HFFc6 (cell line): ENCODE data around the gene MAP3K10. TPM values are rescaled to one million over a fixed set of nuclear protein-coding genes. Genes with fewer than 3 reads are reported as not detected.

ENCODE experiments used
- DNase-seq: peaks from one replicate; pipeline ENCODE4 v3.0.0-alpha.2; 2018
- H3K27ac Mint-ChIP-seq: 2 replicates; pipeline ENCODE4 v1.8.0; 2020; ENCODE audit warnings: mild to moderate bottlenecking, mixed read lengths
- H3K27me3 Mint-ChIP-seq: 2 replicates; pipeline ENCODE4 v1.8.0; 2021; ENCODE audit warnings: mild to moderate bottlenecking, moderate library complexity, mixed read lengths; ENCODE audit not compliant: insufficient read depth
- H3K36me3 Mint-ChIP-seq: 2 replicates; pipeline ENCODE4 v1.8.0; 2021; ENCODE audit warnings: low read depth, mixed read lengths
- H3K4me1 Mint-ChIP-seq: 2 replicates; pipeline ENCODE4 v1.8.0; 2020; ENCODE audit warnings: low read depth, mixed read lengths
- H3K4me3 Mint-ChIP-seq: 2 replicates; pipeline ENCODE4 v1.8.0; 2020; ENCODE audit warnings: mild to moderate bottlenecking, moderate library complexity, mixed read lengths
- H3K9me3 Mint-ChIP-seq: 2 replicates; pipeline ENCODE4 v1.8.0; 2020; ENCODE audit warnings: mild to moderate bottlenecking, mixed read lengths
- total RNA-seq, 6 experiments: library from RNA; stranded (reverse); fragmentation: NEBNext Ultra II Directional; extraction: Animal tissue kit (Norgen Biotek cat#: 25700); gene quantifications; 2 replicates in 1 of 6; 3 replicates in 5 of 6; pipeline ENCODE4 v1.2.3, GENCODE V29; 2021
- TF ChIP-seq, protein P1 (sequence below): fragments of 200-600 bp; sonication (generic); IDR thresholded peaks from 2 replicates; pipeline ENCODE4 v1.5.0; 2021; ENCODE audit warnings: antibody characterized with exemption, mild to moderate bottlenecking

MAP3K10 gene
- total RNA-seq, 6 experiments from 2014 or later: 10.7 to 14.9 (median 11.3) TPM

DNA sequence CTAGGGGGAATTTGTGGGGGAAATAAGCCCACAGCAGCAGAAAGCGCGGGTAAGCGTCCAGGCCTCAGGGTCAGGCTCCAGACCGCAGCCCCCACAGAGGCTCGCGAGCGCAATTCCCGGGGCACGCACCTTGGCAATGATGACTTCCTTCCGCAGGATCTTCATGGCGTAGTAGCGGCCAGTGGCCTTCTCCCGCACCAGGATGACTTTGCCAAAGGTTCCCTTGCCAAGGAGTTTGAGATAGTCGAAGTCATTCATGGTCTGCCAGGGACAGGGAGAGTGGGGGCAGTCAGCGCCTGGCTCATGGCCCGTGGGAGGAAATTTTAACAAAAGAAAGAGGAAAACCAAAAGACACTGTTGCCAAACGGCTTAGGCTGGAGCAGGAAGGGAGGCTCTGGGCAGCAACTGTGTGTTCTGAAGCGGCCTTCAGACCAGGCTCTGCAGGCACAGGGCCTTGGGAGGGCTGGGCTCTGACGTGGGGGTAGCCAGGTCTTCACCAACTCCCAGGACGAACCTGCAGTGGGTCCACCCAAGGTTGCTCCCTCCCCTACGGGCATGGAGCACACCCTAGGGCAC lies 50.7 kb downstream of the MAP3K10 start:
- peaks cover 7% of the 10 kb centered on the region for H3K27me3 Mint-ChIP-seq
- H3K9me3 Mint-ChIP-seq: no peaks in the 10 kb centered on the region
- TF ChIP-seq, protein P1, sequence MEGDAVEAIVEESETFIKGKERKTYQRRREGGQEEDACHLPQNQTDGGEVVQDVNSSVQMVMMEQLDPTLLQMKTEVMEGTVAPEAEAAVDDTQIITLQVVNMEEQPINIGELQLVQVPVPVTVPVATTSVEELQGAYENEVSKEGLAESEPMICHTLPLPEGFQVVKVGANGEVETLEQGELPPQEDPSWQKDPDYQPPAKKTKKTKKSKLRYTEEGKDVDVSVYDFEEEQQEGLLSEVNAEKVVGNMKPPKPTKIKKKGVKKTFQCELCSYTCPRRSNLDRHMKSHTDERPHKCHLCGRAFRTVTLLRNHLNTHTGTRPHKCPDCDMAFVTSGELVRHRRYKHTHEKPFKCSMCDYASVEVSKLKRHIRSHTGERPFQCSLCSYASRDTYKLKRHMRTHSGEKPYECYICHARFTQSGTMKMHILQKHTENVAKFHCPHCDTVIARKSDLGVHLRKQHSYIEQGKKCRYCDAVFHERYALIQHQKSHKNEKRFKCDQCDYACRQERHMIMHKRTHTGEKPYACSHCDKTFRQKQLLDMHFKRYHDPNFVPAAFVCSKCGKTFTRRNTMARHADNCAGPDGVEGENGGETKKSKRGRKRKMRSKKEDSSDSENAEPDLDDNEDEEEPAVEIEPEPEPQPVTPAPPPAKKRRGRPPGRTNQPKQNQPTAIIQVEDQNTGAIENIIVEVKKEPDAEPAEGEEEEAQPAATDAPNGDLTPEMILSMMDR: no peak
- no peaks in the 10 kb centered on the region; the same call in 1 of the 2 replicates for H3K4me1 Mint-ChIP-seq
- H3K4me3 Mint-ChIP-seq: no peak overlapping the region
- no peak overlapping the region for H3K27ac Mint-ChIP-seq
- H3K36me3 Mint-ChIP-seq: peaks cover 3% of the 10 kb centered on the region
- no peak for DNase-seq

DNA sequence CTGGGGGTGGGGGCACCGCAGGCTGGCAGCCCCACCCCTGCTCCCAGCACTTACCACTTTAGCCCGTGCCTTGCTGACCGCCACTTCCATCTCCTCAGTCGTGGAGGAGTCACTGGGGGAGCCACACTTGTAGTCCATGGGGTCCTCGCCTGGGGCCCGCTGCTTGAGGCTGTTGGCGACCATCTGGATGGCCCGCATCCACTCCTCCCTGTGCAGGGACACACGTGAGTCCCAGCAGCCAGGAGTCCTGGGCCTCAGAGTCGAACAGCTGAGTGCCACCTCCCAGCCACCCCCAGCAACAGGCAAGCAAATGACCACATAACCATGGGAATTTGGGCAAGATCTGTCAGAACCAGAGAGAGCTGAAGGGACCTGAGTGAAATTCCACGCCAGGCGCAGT lies 51.3 kb downstream of the MAP3K10 start:
- no peaks in the 10 kb centered on the region; the same call in 1 of the 2 replicates for H3K4me1 Mint-ChIP-seq
- peaks cover 7% of the 10 kb centered on the region for H3K27me3 Mint-ChIP-seq
- H3K36me3 Mint-ChIP-seq: no peaks in the 10 kb centered on the region
- no peak overlapping the region for H3K27ac Mint-ChIP-seq
- H3K9me3 Mint-ChIP-seq: no peaks in the 10 kb centered on the region
- H3K4me3 Mint-ChIP-seq: no peak overlapping the region
- TF ChIP-seq, protein P1: no peak
- no peak for DNase-seq

DNA sequence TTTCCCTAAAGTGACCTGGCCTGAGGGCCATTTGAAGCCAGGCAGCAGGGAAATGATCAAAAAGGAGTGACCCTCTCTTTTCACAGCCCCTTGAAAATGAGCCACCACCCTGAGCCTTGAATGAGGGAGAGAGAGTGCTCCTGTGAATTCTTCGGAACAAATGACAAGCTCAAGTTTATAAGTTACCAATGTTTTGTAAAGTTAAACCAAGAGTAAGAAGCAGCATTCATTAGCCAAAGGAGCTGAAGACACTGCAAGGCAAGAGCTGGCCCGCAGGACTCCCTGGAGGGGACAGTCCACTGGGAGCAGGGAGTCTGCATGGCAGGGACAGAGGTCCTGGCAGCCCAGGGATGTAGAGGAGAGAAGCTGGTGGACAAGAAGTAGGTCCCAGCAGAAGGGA lies 52.0 kb downstream of the MAP3K10 start:
- DNase-seq: no peak
- Mint-ChIP-seq H3K36me3 (no peaks in the 10 kb centered on the region), H3K4me1 (no peaks in the 10 kb centered on the region; the same call in 1 of the 2 replicates)

DNA sequence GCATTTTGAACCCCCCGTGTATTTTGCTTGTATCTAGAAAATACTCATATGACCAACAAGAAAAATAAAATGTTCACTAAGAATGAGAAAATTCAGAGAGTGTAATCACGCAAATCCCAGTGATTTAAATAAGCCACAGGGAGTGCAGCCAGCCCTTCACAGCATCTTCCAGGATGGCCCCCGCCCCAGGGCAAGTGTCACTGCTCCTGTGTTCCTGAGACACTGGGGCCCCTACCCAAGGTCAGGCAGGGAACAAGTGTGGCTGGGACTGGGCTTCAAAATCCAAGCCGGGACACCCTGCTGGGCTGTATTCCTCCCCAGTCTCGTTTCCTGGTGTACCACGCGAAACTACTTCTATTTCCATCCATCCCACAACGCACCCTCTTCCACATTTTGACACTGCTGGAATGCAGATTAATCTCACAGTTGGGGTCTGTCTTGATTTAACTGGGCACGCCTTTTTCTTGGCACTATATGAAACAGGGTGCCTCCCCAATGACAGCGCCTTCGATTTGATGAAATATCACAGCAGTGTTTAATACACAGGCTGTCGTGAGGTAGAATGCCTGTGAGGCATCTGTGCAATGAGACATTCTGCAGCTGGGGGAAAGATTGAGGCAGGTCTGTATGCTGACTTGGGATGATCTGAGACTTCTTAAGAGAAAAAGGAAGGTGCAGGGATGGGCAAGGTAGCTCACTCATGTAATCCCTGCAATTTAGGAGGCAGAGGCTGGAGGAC lies 53.5 kb downstream of the MAP3K10 start:
- Mint-ChIP-seq H3K4me1 (no peaks in the 10 kb centered on the region; the same call in 1 of the 2 replicates), H3K27ac (peak overlapping the region; percentile 31; the same call in 1 of the 2 replicates), H3K36me3 (no peaks in the 10 kb centered on the region), H3K4me3 (no peak overlapping the region), H3K27me3 (peaks cover 3% of the 10 kb centered on the region; the same call in 1 of the 2 replicates), H3K9me3 (no peaks in the 10 kb centered on the region)
- no peak for DNase-seq
- TF ChIP-seq, protein P1: no peak

More for the DNA sequence above, 52.0 kb downstream of the MAP3K10 start:
- Mint-ChIP-seq H3K9me3 (no peaks in the 10 kb centered on the region), H3K27ac (peak overlapping the region; percentile 21; the same call in 1 of the 2 replicates), H3K4me3 (no peak overlapping the region), H3K27me3 (peaks cover 4% of the 10 kb centered on the region)
- TF ChIP-seq, protein P1: no peak

DNA sequence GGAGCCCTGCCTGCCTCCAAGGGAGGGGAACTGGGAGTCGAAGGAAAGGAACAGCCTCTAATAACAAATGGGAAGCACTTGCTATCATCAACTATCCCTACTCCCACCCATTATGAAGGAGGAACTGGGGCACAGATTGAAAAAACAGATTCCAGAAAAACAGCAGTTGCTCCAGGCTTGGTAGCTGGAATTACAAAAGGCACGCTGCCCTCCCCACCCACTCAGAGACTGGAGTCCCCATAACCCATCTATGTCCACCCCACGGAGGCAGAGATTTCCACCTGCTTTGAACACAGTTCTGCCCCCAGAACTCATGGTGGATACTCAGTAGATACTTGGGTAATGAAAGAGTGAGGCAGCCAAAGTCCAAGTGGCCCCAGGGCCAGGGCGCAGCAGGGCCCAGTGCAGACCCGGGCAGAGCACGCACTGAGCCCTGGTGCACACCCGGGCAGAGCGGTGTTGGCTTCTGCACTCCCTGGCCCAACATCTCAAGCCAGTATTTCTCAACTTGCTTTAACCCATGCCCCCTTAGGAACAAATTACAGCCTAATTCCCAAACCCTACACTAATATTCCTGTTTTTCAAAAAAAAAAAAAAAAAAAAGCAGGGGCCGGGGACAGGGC lies 54.4 kb downstream of the MAP3K10 start:
- H3K4me3 Mint-ChIP-seq: no peak overlapping the region
- H3K27ac Mint-ChIP-seq: peak overlapping the region; percentile 31; the same call in 1 of the 2 replicates
- no peak for DNase-seq
- TF ChIP-seq, protein P1: no peak
- no peaks in the 10 kb centered on the region for H3K9me3 Mint-ChIP-seq
- no peaks in the 10 kb centered on the region; the same call in 1 of the 2 replicates for H3K4me1 Mint-ChIP-seq
- peaks cover 3% of the 10 kb centered on the region; the same call in 1 of the 2 replicates for H3K27me3 Mint-ChIP-seq
- H3K36me3 Mint-ChIP-seq: no peaks in the 10 kb centered on the region
